ENCODE data around the gene TENM4. TPM values are rescaled to one million over a fixed set of nuclear protein-coding genes. Genes with fewer than 3 reads are reported as not detected.

Gene TENM4
- polyA plus RNA-seq, 3 donors, result 0.31 to 1.7 TPM; not detected in 1

DNA sequence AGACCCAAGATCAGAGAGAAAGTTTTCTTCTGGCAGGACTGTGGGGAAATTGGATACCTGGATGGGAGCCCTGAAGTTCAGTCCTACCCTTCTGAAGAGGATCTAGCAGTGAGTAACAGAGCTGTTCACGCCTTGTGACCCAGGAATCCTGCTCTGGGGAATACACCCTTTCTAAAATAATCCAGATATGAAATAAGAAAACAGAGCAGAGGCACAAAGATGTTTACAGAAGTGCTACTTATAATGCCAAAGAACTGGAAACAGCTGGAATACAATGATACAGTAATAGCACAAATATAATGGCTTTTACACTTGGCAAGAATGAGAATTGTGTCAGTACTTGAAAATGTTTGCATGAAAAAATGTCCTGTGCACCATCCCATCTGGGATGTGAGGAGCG lies 562.2 kb downstream of the TENM4 start:
- Histone ChIP-seq H3K4me2 (replicated peaks; ENCODE audit: extremely low read depth, low read length, poor library complexity, severe bottlenecking) (no peak overlapping the region), H3K27ac (ENCODE audit: low read depth in 1 of 2, low read length in 2 of 2) (no peak overlapping the region), H4K20me1 (ENCODE audit: insufficient read depth, low read length) (no peaks in the 10 kb centered on the region), H3K4me3 (replicated peaks in 1 of 3; ENCODE audit: low read depth in 2 of 3, low read length in 3 of 3) (no peak overlapping the region), H3K79me2 (ENCODE audit: insufficient read depth, low read length) (no peaks in the 10 kb centered on the region), H2AFZ (ENCODE audit: insufficient read depth, low read depth, low read length, poor library complexity, severe bottlenecking) (no peak overlapping the region), H3K9ac (ENCODE audit: insufficient read depth, low read length, poor library complexity, severe bottlenecking) (no peak overlapping the region), H3K9me3 (replicated peaks in 1 of 2; ENCODE audit: control insufficient read depth in 1 of 2, insufficient read depth in 1 of 2, low read length in 2 of 2) (peaks cover 0 to 22% of the 10 kb centered on the region in 2 donors), H3K27me3 (ENCODE audit: control insufficient read depth in 2 of 2, insufficient read depth in 2 of 2, low read length in 2 of 2) (peaks cover 0 to 4% of the 10 kb centered on the region in 2 donors), H3K4me1 (ENCODE audit: control insufficient read depth in 1 of 2, insufficient read depth in 2 of 2, low read length in 2 of 2) (no peaks in the 10 kb centered on the region), H3K36me3 (replicated peaks in 1 of 2; ENCODE audit: control insufficient read depth in 1 of 2, insufficient read depth in 2 of 2, low read length in 2 of 2) (no peaks in the 10 kb centered on the region)
- TF ChIP-seq, protein P1, sequence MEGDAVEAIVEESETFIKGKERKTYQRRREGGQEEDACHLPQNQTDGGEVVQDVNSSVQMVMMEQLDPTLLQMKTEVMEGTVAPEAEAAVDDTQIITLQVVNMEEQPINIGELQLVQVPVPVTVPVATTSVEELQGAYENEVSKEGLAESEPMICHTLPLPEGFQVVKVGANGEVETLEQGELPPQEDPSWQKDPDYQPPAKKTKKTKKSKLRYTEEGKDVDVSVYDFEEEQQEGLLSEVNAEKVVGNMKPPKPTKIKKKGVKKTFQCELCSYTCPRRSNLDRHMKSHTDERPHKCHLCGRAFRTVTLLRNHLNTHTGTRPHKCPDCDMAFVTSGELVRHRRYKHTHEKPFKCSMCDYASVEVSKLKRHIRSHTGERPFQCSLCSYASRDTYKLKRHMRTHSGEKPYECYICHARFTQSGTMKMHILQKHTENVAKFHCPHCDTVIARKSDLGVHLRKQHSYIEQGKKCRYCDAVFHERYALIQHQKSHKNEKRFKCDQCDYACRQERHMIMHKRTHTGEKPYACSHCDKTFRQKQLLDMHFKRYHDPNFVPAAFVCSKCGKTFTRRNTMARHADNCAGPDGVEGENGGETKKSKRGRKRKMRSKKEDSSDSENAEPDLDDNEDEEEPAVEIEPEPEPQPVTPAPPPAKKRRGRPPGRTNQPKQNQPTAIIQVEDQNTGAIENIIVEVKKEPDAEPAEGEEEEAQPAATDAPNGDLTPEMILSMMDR (IDR thresholded peaks at IDR 0.05), result no peak
- H3K36me3 Mint-ChIP-seq, result no peaks in the 10 kb centered on the region
- H3K4me3 Mint-ChIP-seq, result no peak overlapping the region
- intact Hi-C loops (cut with micrococcal nuclease), result no loop called here
- WGBS (ENCODE audit: insufficient coverage), result 100% methylated on average over 1 of the region's 2 CpGs
- peaks cover 13 to 23% (median 16%) of the 10 kb centered on the region in 7 donors for H3K9me3 Mint-ChIP-seq
- DNase-seq, result no peak
- peaks cover 0 to 14% (median 1%) of the 10 kb centered on the region in 3 donors for H3K27me3 Mint-ChIP-seq (ENCODE audit: low read depth in 3 of 3)
- H3K27ac Mint-ChIP-seq, result no peak overlapping the region
- no peaks in the 10 kb centered on the region for H3K4me1 Mint-ChIP-seq

DNA sequence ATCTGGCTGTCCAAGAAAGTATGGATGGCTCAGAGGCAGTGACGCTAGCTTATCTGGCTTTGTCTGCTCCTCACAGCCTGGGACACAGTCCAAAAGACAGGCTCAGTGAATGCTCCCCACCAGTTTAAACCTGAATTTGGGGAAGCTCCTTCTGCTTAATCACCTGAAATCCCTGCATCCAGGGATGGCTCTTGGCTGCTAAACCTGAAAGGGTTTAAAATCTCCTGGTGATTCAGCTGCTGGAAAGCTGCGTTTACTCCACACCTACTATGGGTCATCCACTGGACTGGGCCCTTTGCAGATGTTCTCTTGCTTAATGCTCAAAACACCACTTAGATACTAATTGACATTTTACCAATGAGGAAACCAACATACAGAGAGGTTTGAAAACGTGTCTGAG lies 564.2 kb downstream of the TENM4 start:
- no peaks in the 10 kb centered on the region for H3K79me2 ChIP-seq (ENCODE audit: insufficient read depth, low read length)
- intact Hi-C loops (cut with micrococcal nuclease), result no loop called here

More for the DNA sequence above, 564.2 kb downstream of the TENM4 start:
- H3K9me3 Mint-ChIP-seq, result peaks cover 13 to 23% (median 16%) of the 10 kb centered on the region in 7 donors
- Histone ChIP-seq H4K20me1 (ENCODE audit: insufficient read depth, low read length) (no peaks in the 10 kb centered on the region), H3K4me1 (ENCODE audit: control insufficient read depth in 1 of 2, insufficient read depth in 2 of 2, low read length in 2 of 2) (no peaks in the 10 kb centered on the region), H3K9me3 (replicated peaks in 1 of 2; ENCODE audit: control insufficient read depth in 1 of 2, insufficient read depth in 1 of 2, low read length in 2 of 2) (peaks cover 0 to 22% of the 10 kb centered on the region in 2 donors), H3K27ac (ENCODE audit: low read depth in 1 of 2, low read length in 2 of 2) (no peak overlapping the region), H2AFZ (ENCODE audit: insufficient read depth, low read depth, low read length, poor library complexity, severe bottlenecking) (no peak overlapping the region), H3K27me3 (ENCODE audit: control insufficient read depth in 2 of 2, insufficient read depth in 2 of 2, low read length in 2 of 2) (peaks cover 0 to 10% of the 10 kb centered on the region in 2 donors), H3K4me2 (replicated peaks; ENCODE audit: extremely low read depth, low read length, poor library complexity, severe bottlenecking) (no peak overlapping the region), H3K4me3 (replicated peaks in 1 of 3; ENCODE audit: low read depth in 2 of 3, low read length in 3 of 3) (no peak overlapping the region), H3K36me3 (replicated peaks in 1 of 2; ENCODE audit: control insufficient read depth in 1 of 2, insufficient read depth in 2 of 2, low read length in 2 of 2) (no peaks in the 10 kb centered on the region), H3K9ac (ENCODE audit: insufficient read depth, low read length, poor library complexity, severe bottlenecking) (no peak overlapping the region)
- no peak overlapping the region for H3K27ac Mint-ChIP-seq
- no peaks in the 10 kb centered on the region for H3K36me3 Mint-ChIP-seq
- DNase-seq, result no peak
- TF ChIP-seq, protein P1 (IDR thresholded peaks at IDR 0.05), result no peak
- H3K4me1 Mint-ChIP-seq, result no peaks in the 10 kb centered on the region
- H3K27me3 Mint-ChIP-seq (ENCODE audit: low read depth in 3 of 3), result peaks cover 0 to 18% (median 1%) of the 10 kb centered on the region in 3 donors
- no peak overlapping the region for H3K4me3 Mint-ChIP-seq
- 81% methylated on average over 3 of the region's 3 CpGs for WGBS (ENCODE audit: insufficient coverage)

All from CD14-positive monocyte (primary cell).